DMS53 treated with DMSO at 0.1 percent for 48 hours (cell line): ENCODE data around the gene PANX3.
"Not testable (repeated sequence)": the region's sequence is repeated elsewhere in the genome, so short reads cannot be mapped to it uniquely, and the experiment has no call there.

ENCODE experiments used
- DNase-seq: peaks from one replicate; lab custom pipeline; 2025; ENCODE audit not compliant: unreplicated experiment; lab: John Stamatoyannopoulos, UW

Gene PANX3

GRCh38 chr11:124611064-124611463 lies at the start of gene PANX3:
Gene PANX3, plus strand, starts transcription at chr11:124611428. Its CDS starts 129 bp downstream, at chr11:124611557.
- DNase-seq = no peak

DNA sequence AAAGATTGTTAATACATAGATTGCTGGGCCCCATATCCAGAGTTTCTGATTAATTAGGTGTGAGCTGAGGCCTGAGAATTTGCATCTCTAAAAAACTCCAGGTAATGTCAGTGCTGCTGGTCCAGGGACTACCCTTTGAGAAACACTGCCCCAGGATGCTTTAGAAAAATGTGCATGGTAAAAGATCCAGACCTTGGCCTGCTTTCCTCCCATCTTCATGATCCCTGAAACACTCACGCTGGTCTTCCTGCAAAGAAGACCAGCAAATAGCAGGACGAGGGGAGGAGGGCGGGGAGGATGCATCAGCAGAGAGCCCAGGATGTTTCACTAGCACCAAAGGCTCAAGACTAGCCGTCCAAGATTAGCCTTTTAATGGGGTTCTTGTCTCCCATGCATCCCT lies 41.5 kb upstream of the PANX3 start, which contains the start of gene OR8A1:
Gene OR8A1 (plus strand): TSS at position 301 of the 400 bp plus-strand sequence. CDS start 123 bp downstream, outside the sequence.
- no peak for DNase-seq

- DNase-seq = no peak
Measured at GRCh38 chr11:124570160-124570559, 41.1 kb upstream of the PANX3 start.

DNA sequence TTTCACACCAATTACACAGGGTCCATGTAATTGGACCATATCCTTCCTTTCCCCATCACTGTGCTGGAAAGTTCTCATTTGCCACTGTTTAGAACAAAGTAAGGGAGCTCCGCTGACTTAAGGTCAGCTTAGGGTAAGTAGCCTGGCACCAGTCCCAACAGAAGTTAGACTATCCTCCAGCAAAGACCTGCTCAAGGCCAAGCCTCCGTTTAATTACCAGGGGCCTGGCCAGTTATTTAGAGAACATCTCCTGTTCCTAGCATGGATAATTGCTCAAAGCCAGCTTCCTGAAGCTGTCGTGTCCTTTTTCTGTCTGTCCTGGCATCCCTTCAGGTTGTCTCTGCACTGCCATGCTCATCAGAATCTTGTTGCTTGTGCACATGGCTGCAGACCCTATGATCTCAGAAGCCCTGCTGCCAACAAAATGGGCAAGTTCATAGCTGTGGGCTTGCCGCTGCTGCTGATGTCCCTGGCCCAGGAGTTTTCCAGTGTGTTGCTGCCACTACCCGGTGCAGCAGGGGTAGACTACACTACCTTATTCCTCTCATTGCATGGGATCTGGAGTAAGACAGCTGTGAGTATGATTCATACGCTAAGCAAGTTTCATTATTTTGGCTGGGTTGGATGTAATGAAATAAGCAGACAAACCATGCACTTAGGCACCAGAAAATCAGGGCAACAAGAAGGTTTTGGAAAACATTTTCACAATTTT lies 33.4 kb upstream of the PANX3 start:
- DNase-seq = no peak

- DNase-seq = no peak
Measured at GRCh38 chr11:124578761-124579160, 32.5 kb upstream of the PANX3 start.

GRCh38 chr11:124581817-124582216 lies 29.4 kb upstream of the PANX3 start:
- no peak for DNase-seq

DNA sequence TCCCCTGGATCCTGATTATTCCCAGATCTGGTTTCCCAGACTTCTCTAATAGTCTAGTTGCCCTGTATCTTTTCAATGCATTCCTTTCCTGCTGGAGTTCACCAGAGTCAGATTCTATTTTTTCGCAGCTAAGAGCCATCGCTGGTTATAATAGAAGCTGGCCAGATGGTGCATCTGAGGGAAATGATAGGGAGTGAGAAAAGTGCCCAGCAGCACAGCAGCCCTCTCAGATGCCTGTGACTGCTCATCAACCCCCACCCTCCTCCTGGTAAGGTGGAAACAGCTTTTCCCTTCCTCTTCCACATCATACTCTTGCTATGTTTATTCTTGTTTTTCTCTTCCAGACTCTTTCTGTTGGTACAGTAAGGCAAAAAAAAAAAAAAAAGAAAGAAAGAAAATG lies 28.7 kb upstream of the PANX3 start:
- no peak for DNase-seq

GRCh38 chr11:124583781-124584180 lies 27.4 kb upstream of the PANX3 start:
- no peak for DNase-seq

DNA sequence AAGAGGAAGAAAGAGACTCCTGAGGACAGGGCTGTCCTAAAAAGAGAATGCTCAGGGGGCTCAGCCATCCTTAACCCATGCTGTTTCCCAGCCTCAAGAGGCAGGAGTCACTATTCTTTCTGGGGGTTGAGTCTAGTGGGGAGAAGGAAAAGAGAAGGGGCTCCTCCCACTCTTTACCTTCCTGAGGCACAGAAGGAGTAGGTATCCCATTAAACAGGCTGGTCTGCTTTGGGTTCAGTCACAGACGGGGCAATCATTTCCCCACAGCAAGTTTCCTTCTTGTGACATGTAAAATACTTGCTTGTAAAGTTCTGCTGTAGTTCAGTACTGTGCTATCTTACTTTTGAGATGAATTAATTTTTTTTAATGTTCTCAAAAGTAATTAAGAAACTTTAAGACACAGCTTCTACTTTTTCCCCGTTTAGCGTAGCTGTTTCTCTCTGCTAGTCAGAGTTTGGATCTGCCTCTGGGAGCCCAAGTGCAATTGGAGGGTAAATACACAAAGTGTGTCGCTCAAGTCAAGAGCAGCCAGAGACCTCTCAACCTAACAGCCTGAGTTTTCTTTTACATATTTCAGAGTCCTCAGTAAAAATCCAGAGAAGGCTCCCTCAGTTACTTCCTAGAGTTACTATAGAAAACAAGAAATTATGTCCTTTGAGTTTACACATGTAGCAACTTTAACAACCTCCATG lies 26.4 kb upstream of the PANX3 start:
- DNase-seq = no peak

DNA sequence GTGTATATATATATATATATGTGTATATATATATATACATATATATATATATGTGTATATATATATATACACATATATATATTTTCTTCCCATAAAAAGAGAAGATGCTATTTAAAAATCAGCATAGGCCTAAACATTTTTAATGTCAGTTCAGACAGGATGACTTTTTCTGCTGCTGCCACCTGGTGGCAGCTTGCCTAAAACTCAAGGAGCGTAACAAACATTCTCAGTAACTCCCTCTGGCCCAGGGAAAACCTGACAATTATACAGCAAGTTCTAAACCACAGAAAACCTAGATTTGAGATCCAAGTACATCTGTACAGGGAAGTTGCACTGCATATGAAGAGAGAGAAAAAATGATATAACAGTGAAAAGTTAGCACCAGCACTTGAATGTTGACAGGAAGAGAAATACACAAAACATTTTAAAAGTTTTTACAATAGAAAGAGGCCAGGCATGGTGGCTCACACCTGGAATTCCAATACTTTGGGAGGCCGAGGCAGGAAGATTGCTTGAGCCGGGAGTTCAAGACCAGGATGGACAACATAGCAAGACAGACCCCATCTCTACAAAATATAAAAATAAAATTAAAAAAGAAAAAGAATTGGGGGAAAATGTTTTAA lies 24.9 kb upstream of the PANX3 start:
- DNase-seq = peak; percentile 76

GRCh38 chr11:124591430-124591829 lies 19.8 kb upstream of the PANX3 start:
- no peak for DNase-seq

DNA sequence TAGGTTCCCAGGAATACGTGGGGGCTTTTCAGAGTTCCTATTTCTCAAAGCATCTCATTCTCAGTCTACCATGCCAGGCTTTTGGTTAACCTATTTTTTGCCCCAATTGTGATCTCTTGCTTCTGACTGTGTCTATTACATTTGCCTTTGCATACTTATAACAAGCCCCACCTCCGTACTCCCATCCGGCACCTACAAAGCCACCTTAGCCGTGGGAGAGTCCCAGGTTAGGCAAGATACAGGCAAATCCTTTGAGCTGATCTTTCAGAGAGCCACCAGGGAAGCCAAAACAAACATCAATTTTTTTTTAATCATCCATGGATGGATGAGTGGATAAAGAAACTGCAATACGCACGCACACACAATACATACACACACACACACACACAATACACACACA lies 18.6 kb upstream of the PANX3 start:
- no peak for DNase-seq

GRCh38 chr11:124595302-124595701 lies 15.9 kb upstream of the PANX3 start:
- DNase-seq = no peak

GRCh38 chr11:124597626-124598025 lies 13.6 kb upstream of the PANX3 start:
- DNase-seq = no peak

GRCh38 chr11:124600621-124601320 lies 10.5 kb upstream of the PANX3 start:
- DNase-seq = no peak

DNA sequence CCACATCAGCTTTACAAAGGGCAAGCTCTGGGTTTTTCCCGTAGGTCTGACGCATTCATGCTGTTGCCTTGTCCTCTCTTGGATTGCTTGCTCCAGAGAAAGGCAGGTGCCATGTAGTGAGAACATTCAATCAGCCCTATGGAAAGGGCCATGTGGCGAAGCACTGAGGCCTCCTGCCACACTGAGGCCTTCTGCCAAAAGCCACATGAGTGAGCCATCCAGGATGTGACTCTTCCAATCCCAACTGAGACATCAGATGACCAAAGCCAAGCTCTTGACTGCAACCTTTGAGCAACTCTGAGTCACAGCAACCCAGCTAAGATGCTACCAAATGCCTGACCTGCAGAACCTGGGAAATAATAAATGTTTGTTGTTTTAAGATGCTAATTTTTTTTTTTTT lies 9.0 kb upstream of the PANX3 start:
- DNase-seq = no peak

DNA sequence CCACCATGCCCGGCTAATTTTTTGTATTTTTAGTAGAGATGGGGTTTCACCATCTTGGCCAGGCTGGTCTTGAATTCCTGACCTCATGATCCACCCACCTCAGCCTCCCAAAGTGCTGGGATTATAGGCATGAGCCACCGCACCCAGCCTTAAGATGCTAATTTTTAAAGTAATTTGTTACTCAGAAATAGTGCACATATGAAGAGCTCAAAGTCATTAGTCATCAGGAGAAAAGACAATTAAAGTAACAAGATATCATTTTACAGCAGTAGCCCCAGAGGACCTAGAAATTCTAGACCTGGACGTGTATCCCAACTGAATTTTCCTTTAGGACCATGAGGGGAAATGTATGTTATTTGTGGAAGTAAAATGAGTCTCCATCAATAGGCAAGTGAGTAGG lies 8.5 kb upstream of the PANX3 start:
- DNase-seq = not testable (repeated sequence)

DNA sequence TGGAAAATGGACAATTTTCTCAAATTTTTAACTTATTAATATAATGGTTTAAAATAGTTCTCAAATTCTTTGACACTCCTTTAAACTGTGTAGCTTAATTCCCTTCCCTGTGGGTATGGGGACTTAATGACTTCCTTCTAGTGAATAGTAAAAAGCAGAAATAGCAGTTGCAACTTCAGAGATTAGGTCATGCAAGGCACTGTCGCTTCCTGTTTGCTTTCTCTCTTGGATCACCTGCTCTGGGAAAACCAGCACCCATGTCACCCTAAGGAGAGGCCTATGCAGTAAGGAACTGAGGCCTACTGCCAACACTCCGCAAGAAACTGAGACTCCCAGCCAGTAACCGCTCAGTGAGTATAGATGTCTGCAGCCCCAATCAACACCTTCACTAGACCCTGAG lies 5.5 kb upstream of the PANX3 start:
- DNase-seq = peak; percentile 89

DNA sequence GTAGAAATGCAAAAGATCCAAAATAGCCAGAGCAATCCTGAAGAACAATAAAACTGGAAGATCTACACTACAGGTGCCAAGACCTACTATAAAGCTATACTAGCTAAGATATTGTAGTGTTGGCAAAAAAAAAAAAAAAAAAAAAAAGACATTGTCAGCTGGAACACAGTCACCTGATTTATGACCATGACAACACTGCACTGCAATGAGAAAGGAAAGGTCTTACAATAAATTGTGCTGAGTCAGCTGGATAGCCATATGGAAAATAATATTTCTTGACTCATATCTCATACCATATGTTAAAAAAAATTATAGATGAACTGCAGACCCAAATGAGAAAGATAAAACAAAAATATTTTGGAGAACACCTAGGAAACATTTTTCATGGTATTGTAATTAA lies 3.1 kb upstream of the PANX3 start:
- DNase-seq = no peak

- DNase-seq = no peak
Measured at GRCh38 chr11:124610295-124610694, 933 bp upstream of the PANX3 start.

DNA sequence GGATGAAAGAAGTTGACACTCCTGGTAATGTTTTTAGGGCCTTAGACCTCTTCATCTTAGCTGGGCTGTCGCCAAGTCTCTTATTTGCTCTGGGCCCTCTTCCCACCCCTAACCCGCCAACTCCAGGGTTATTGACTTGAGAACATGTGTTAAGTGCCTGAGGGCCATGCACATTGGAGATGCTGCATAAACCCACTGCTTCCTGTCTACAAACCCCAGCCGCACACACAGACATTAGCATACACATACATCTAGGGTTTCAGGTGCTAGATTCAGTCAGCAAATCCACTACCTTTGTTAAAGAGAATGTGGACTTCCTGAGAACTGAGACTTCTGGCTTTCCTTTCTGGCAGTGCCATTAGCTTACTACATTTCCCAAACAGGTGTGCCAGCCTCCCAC lies 817 bp downstream of the PANX3 start:
- no peak for DNase-seq
